ENCODE results near the gene ZMIZ1. TPM values are rescaled to one million over a fixed set of nuclear protein-coding genes. Genes with fewer than 3 reads are reported as not detected.
A peak's percentile ranks its signal among the peaks of the same experiment; 100 is the strongest.

The ZMIZ1 gene
- total and polyA plus RNA-seq, 5 donors, result 38.0 to 83.1 (median 71.1) TPM

DNA sequence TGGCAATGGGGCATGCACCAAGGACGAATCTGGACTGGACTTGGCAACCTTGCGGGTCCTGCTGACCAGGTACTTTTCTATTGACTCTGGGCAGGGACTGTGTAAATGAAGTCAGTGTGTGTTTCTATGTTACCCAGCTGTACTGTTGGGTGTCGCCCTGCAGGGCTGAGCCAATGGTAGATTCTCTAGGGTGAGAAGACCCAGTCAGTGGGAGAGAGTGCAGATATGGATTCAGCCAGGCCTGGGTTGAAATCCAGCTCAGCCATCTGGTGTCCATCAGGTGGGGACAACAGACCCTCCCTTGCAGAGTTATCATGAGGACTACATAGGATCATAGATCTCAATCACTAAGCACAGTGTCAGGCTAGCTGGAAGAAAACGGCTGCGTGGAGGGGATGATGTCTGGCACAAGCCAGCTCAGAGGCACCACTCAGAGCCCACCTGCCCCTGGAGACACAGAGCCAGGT, 273.6 kb downstream of the ZMIZ1 start:
- 93% methylated on average over 5 of the region's 5 CpGs for WGBS
- DNase-seq (no peak), ATAC-seq (no peak)
- no peak overlapping the region for H3K27ac ChIP-seq (ENCODE audit: low read length)
- no peaks in the 10 kb centered on the region for H3K9me3 ChIP-seq (ENCODE audit: control insufficient read depth, low read length)
- H3K4me3 ChIP-seq (ENCODE audit: low read length), result no peak overlapping the region
- intact Hi-C loops (cut with DNase I), result no loop called here
- H3K4me1 ChIP-seq (ENCODE audit: control insufficient read depth, insufficient read depth, low read length), result peaks cover 11% of the 10 kb centered on the region
- no peaks in the 10 kb centered on the region for H3K27me3 ChIP-seq (ENCODE audit: control insufficient read depth, insufficient read depth)

DNA sequence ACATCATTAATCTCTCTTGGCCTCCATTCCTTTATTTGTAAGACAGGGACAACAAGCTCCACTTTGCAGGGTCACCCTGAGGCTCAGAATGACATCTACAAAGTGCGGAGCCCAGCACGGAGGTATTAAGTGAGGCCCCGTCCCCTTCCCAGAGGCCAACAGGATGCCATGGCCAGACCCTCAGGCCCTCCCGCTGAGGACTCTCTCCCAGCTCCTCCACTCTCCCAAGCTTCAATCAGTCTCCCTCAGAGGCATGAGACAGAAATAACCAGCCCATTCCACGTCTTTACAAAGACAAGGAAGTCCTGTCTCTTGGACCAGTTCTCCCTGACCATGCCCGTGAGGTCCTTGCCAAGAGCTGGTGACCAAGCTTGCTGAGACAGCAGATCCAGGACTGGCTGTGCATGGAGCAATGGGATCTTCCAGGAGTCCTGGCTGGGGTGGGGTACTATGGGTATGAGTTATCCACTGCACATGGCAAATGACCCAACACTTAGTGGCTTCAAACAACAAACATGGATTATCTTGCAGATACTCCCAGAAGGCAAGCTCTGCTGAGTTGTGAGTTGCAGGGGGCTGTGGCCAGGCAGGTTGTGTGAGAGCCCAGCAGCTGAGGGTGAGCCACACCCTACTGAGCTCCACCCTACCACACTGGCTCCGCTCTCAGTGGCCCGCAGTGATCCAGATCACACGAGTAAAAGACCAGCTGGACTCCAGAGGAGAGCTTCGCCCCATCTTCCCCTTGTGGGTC, 274.2 kb downstream of the ZMIZ1 start:
- Histone ChIP-seq H3K4me1 (ENCODE audit: control insufficient read depth, insufficient read depth, low read length) (peaks cover 11% of the 10 kb centered on the region), H3K4me3 (ENCODE audit: low read length) (no peak overlapping the region), H3K27me3 (ENCODE audit: control insufficient read depth, insufficient read depth) (no peaks in the 10 kb centered on the region), H3K27ac (ENCODE audit: low read length) (no peak overlapping the region), H3K9me3 (ENCODE audit: control insufficient read depth, low read length) (no peaks in the 10 kb centered on the region)
- intact Hi-C loops (cut with DNase I), result no loop called here
- DNase-seq (no peak), ATAC-seq (no peak)
- WGBS, result 84% methylated on average over 10 of the region's 10 CpGs

DNA sequence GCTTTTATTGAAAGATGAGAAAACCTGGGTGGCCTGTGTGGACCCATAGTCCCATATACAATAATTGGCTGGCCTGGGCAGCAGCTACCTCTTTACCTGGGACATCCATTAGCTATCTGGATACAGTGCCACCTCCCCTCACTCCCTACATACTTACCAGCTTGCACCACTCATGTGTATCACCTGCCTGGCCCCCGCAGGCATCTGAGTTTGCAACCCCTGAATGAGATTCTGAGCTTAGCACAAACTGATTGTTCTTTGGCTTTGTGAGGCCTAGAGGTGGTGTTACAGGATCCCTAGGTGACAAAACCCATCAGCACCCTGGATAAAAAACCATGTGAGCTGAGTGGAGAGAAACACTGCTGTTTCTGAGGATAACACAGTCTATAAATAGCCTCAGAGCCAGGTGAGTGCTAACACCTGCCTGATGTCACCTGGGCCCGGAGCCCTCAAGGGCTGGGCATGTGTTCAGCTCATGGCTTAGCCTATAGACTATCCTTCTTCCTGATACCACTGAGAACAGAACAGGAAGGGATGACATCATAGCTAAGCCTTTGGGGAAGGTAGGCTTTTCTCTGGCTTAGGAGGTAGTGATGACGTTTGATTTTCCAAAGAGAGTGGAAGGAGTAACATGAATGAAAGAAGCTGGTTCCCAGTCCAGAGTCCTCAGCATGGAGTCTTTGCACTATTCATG, 275.9 kb downstream of the ZMIZ1 start:
- no peak for DNase-seq
- H3K9me3 ChIP-seq (ENCODE audit: control insufficient read depth, low read length), result no peaks in the 10 kb centered on the region
- intact Hi-C loops (cut with DNase I), result no loop called here
- no peaks in the 10 kb centered on the region for H3K27me3 ChIP-seq (ENCODE audit: control insufficient read depth, insufficient read depth)
- H3K4me1 ChIP-seq (ENCODE audit: control insufficient read depth, insufficient read depth, low read length), result peaks cover 19% of the 10 kb centered on the region
- no peak overlapping the region for H3K27ac ChIP-seq (ENCODE audit: low read length)
- no peak overlapping the region for H3K4me3 ChIP-seq (ENCODE audit: low read length)
- WGBS, result 79% methylated on average over 3 of the region's 3 CpGs
- no peak for ATAC-seq

- Histone ChIP-seq H3K27ac (ENCODE audit: low read length) (no peak overlapping the region), H3K27me3 (ENCODE audit: control insufficient read depth, insufficient read depth) (no peaks in the 10 kb centered on the region), H3K4me1 (ENCODE audit: control insufficient read depth, insufficient read depth, low read length) (peaks cover 19% of the 10 kb centered on the region), H3K9me3 (ENCODE audit: control insufficient read depth, low read length) (no peaks in the 10 kb centered on the region), H3K4me3 (ENCODE audit: low read length) (no peak overlapping the region)
- no peak for ATAC-seq
- no peak for DNase-seq
- intact Hi-C loops (cut with DNase I), result no loop called here
- 71% methylated on average over 5 of the region's 5 CpGs for WGBS
Measured at GRCh38 chr10:79345241-79346011, 276.7 kb downstream of the ZMIZ1 start.

- intact Hi-C loops (cut with DNase I), result no loop called here
Measured at GRCh38 chr10:79346012-79346340, 277.2 kb downstream of the ZMIZ1 start.

GRCh38 chr10:79346388-79347225, 277.8 kb downstream of the ZMIZ1 start:
- Histone ChIP-seq H3K4me3 (ENCODE audit: low read length) (no peak overlapping the region), H3K27me3 (ENCODE audit: control insufficient read depth, insufficient read depth) (no peaks in the 10 kb centered on the region), H3K4me1 (ENCODE audit: control insufficient read depth, insufficient read depth, low read length) (peaks cover 19% of the 10 kb centered on the region), H3K9me3 (ENCODE audit: control insufficient read depth, low read length) (no peaks in the 10 kb centered on the region), H3K27ac (ENCODE audit: low read length) (no peak overlapping the region)
- peak in 1 of 3 donors; percentile 65 for DNase-seq
- intact Hi-C loops (cut with DNase I), result no loop called here
- 53% methylated on average over 12 of the region's 12 CpGs for WGBS
- no peak for ATAC-seq

More at GRCh38 chr10:79346012-79346340, 277.2 kb downstream of the ZMIZ1 start:
- Histone ChIP-seq H3K4me3 (ENCODE audit: low read length) (no peak overlapping the region), H3K9me3 (ENCODE audit: control insufficient read depth, low read length) (no peaks in the 10 kb centered on the region), H3K4me1 (ENCODE audit: control insufficient read depth, insufficient read depth, low read length) (peaks cover 19% of the 10 kb centered on the region), H3K27me3 (ENCODE audit: control insufficient read depth, insufficient read depth) (no peaks in the 10 kb centered on the region), H3K27ac (ENCODE audit: low read length) (no peak overlapping the region)
- WGBS, result 97% methylated on average over 2 of the region's 2 CpGs
- ATAC-seq (no peak), DNase-seq (no peak)

- H3K27ac ChIP-seq (ENCODE audit: low read length), result peak within 1 kb of the TSS; percentile 75
- no peaks in the 10 kb centered on the region for H3K9me3 ChIP-seq (ENCODE audit: control insufficient read depth, low read length)
- ATAC-seq (peak; percentile 87 to 92), DNase-seq (peak; percentile 96 to 99 (median 98))
- no peaks in the 10 kb centered on the region for H3K27me3 ChIP-seq (ENCODE audit: control insufficient read depth, insufficient read depth)
- intact Hi-C loops (cut with DNase I), result no loop called here
- under 1% methylated on average over 75 of the region's 77 CpGs for WGBS
- H3K4me3 ChIP-seq (ENCODE audit: low read length), result peak within 1 kb of the TSS; percentile 56
- peaks cover 19% of the 10 kb centered on the region for H3K4me1 ChIP-seq (ENCODE audit: control insufficient read depth, insufficient read depth, low read length)
Measured at GRCh38 chr10:79347226-79347893, 278.6 kb downstream of the ZMIZ1 start, which contains the start of gene PPIF. Gene PPIF (plus strand): TSS chr10:79347469. CDS start chr10:79347549, 80 bp downstream.

GRCh38 chr10:79347894-79348639, 279.3 kb downstream of the ZMIZ1 start:
- Histone ChIP-seq H3K4me3 (ENCODE audit: low read length) (peak overlapping the region; percentile 56), H3K4me1 (ENCODE audit: control insufficient read depth, insufficient read depth, low read length) (peaks cover 13% of the 10 kb centered on the region), H3K27ac (ENCODE audit: low read length) (peak overlapping the region; percentile 75), H3K9me3 (ENCODE audit: control insufficient read depth, low read length) (no peaks in the 10 kb centered on the region), H3K27me3 (ENCODE audit: control insufficient read depth, insufficient read depth) (no peaks in the 10 kb centered on the region)
- peak; percentile 82 to 92 (median 91) for DNase-seq
- intact Hi-C loops (cut with DNase I), result no loop called here
- ATAC-seq, result peak; percentile 64 to 70
- WGBS, result 8% methylated on average over 34 of the region's 34 CpGs

- no peak for ATAC-seq
- peaks cover 13% of the 10 kb centered on the region for H3K4me1 ChIP-seq (ENCODE audit: control insufficient read depth, insufficient read depth, low read length)
- peak overlapping the region; percentile 75 for H3K27ac ChIP-seq (ENCODE audit: low read length)
- H3K27me3 ChIP-seq (ENCODE audit: control insufficient read depth, insufficient read depth), result no peaks in the 10 kb centered on the region
- intact Hi-C loops (cut with DNase I), result no loop called here
- no peaks in the 10 kb centered on the region for H3K9me3 ChIP-seq (ENCODE audit: control insufficient read depth, low read length)
- peak overlapping the region; percentile 56 for H3K4me3 ChIP-seq (ENCODE audit: low read length)
- 39% methylated on average over 3 of the region's 3 CpGs for WGBS
- peak in 1 of 3 donors; percentile 69 for DNase-seq
Measured at GRCh38 chr10:79348640-79348988, 279.8 kb downstream of the ZMIZ1 start.
